Measurements from ENCODE around the gene GRM8.
A peak's percentile ranks its signal among the peaks of the same experiment; 100 is the strongest.

GRM8 gene

DNA sequence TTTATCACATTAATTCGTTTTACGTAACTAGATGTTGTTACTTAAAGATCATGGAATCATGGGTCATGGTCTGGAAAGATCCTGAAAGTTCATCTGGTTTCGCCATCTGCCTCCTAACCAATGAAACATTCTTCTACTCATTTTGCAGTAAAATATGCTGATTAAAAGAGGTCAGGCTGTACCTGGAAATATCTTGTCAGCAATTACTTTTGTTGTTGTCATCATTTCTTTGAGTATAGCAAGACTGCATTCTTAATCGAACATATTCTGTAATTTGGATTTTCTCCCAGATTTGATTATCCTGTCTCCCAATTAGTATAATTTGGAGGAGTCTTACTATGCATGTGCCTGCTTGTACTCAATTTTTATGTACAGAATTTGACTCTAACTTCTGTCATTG is 833.7 kb downstream of the GRM8 start:
- no peaks in the 10 kb centered on the region for H3K36me3 ChIP-seq (ENCODE audit: control insufficient read depth in 1 of 2, insufficient read depth in 2 of 2, low read length in 2 of 2)
- H3K4me3 ChIP-seq (ENCODE audit: low read depth in 1 of 2, low read length in 2 of 2) = no peak overlapping the region
- no peaks in the 10 kb centered on the region for H3K27me3 ChIP-seq (ENCODE audit: control insufficient read depth in 1 of 2, insufficient read depth in 2 of 2, low read length in 2 of 2)

DNA sequence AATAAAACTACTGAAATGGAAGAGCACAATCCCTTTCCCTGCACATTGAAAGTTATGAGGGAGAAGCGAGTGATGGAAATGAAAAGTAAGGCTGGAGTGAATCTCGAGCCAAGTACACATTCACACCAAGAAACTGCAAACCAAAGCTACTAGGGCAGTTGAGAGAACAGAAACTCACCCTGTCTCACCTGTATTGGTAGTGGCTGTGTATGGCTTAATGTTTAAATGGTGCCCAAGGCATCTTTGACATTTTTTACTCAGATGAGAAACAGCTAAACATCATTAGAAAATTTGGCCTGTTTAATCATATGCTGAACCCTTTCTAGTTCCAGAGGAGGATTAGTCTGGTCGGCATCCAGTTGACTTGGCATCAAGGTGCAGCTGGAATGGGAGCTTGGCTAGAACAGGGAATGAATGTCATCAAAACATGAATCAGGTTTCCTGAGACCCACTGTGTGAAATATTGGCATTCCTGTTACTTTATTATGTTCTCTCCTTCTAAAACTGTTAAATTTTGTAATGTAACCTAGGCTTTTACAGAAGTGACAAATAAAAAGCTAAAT is 840.8 kb downstream of the GRM8 start:
- no peaks in the 10 kb centered on the region for H3K36me3 ChIP-seq (ENCODE audit: control insufficient read depth in 1 of 2, insufficient read depth in 2 of 2, low read length in 2 of 2)
- H3K27ac ChIP-seq (ENCODE audit: low read depth, low read length) = no peak overlapping the region
- H3K9me3 ChIP-seq (ENCODE audit: control insufficient read depth in 1 of 2, low read length in 2 of 2) = peaks cover 4 to 5% of the 10 kb centered on the region in 2 donors
- no peaks in the 10 kb centered on the region for H3K27me3 ChIP-seq (ENCODE audit: control insufficient read depth in 1 of 2, insufficient read depth in 2 of 2, low read length in 2 of 2)
- H3K4me1 ChIP-seq (ENCODE audit: control insufficient read depth in 1 of 2, insufficient read depth in 2 of 2, low read length in 2 of 2) = no peaks in the 10 kb centered on the region
- H3K9ac ChIP-seq (ENCODE audit: low read depth in 1 of 2, low read length in 2 of 2) = no peak overlapping the region
- no peak overlapping the region for H3K4me3 ChIP-seq (ENCODE audit: low read depth in 1 of 2, low read length in 2 of 2)

More for the DNA sequence above, 833.7 kb downstream of the GRM8 start:
- Histone ChIP-seq H3K9ac (ENCODE audit: low read depth in 1 of 2, low read length in 2 of 2) (no peak overlapping the region), H3K9me3 (ENCODE audit: control insufficient read depth in 1 of 2, low read length in 2 of 2) (peaks cover 0 to 11% of the 10 kb centered on the region in 2 donors), H3K27ac (ENCODE audit: low read depth, low read length) (no peak overlapping the region), H3K4me1 (ENCODE audit: control insufficient read depth in 1 of 2, insufficient read depth in 2 of 2, low read length in 2 of 2) (no peaks in the 10 kb centered on the region)

DNA sequence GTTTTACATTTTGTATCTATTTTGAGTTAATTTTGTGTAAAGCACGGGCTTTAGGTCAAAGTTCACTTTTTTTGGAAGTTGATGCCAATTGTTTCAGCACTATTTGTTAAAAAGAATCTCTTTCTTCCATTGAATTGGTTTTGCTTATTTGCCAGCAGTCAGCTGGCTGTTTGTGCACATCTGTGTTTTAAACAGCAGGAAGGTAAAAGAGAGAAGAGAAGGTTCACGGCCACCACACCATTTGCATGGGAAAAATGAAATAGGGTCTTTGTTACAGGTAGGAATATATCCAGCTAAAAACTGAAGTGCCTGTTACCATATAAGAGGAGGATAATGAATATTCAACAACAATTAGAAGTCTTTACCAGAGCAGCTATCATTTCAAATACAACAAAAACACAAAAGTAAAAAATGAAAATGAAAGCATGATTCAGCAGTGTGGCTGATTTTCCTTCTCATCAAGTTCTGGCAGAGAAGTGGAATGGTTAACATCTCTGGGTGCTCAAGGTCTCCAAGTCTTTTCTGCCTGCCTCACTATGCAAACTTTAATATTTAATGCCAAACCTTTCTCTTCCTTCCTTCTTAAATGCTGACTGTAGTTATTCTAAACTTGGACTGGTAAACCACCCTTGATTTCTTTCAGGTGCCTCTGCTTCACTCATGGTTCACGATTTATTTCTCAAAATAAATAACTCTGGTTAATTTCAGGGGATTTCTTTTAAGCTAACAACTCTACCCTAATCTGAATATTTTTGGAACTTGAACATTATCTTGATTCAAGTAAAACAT is 841.5 kb downstream of the GRM8 start:
- peak overlapping the region in 1 of 2 donors; percentile 4 for H3K4me3 ChIP-seq (ENCODE audit: low read depth in 1 of 2, low read length in 2 of 2)
- H3K27me3 ChIP-seq (ENCODE audit: control insufficient read depth in 1 of 2, insufficient read depth in 2 of 2, low read length in 2 of 2) = no peaks in the 10 kb centered on the region

DNA sequence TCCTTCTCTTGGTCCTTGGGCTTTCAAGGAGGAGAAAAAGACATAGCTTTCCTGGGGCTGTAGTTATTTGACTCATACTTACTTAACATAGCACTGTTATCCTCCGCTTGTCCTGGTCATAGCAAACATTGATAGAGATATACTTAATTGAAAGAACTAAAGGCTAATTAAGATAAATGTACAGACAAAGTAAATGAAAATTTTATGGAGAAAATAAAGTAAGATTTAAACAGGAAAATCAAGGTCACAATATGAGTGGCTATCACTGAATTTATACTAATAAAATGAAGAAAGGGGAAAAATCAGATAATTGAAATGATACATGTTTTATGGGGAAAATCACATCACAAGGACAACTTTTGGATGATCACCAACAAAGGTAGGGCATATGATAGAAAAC is 849.7 kb downstream of the GRM8 start:
- Histone ChIP-seq H3K9me3 (ENCODE audit: control insufficient read depth in 1 of 2, low read length in 2 of 2) (no peaks in the 10 kb centered on the region), H3K36me3 (ENCODE audit: control insufficient read depth in 1 of 2, insufficient read depth in 2 of 2, low read length in 2 of 2) (no peaks in the 10 kb centered on the region), H3K27me3 (ENCODE audit: control insufficient read depth in 1 of 2, insufficient read depth in 2 of 2, low read length in 2 of 2) (no peaks in the 10 kb centered on the region), H3K4me1 (ENCODE audit: control insufficient read depth in 1 of 2, insufficient read depth in 2 of 2, low read length in 2 of 2) (no peaks in the 10 kb centered on the region), H3K4me3 (ENCODE audit: low read depth in 1 of 2, low read length in 2 of 2) (no peak overlapping the region), H3K27ac (ENCODE audit: low read depth, low read length) (no peak overlapping the region), H3K9ac (ENCODE audit: low read depth in 1 of 2, low read length in 2 of 2) (no peak overlapping the region)

More for the DNA sequence above, 841.5 kb downstream of the GRM8 start:
- Histone ChIP-seq H3K27ac (ENCODE audit: low read depth, low read length) (no peak overlapping the region), H3K4me1 (ENCODE audit: control insufficient read depth in 1 of 2, insufficient read depth in 2 of 2, low read length in 2 of 2) (no peaks in the 10 kb centered on the region), H3K9me3 (ENCODE audit: control insufficient read depth in 1 of 2, low read length in 2 of 2) (peaks cover 4 to 5% of the 10 kb centered on the region in 2 donors), H3K36me3 (ENCODE audit: control insufficient read depth in 1 of 2, insufficient read depth in 2 of 2, low read length in 2 of 2) (no peaks in the 10 kb centered on the region), H3K9ac (ENCODE audit: low read depth in 1 of 2, low read length in 2 of 2) (no peak overlapping the region)

DNA sequence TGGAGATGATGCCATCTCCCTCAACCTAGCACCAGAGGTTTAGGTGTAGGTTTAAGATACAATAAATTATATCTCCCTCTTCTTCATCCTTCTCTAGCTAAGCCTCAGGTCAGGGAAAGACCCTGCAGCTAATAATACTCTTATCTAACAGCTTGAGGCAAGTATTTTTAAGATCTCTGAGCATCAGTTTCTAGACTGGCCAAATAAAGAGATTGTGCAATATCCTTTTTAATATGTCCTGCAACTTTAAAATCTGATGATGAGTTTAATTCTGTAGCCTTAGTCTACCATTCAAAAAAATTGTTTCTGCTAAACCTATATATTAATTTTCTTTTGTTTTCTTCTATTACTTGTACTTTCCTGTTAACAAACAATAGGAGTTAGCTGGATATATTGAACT is 850.8 kb downstream of the GRM8 start:
- H3K9me3 ChIP-seq (ENCODE audit: control insufficient read depth in 1 of 2, low read length in 2 of 2) = no peaks in the 10 kb centered on the region
- no peak overlapping the region for H3K9ac ChIP-seq (ENCODE audit: low read depth in 1 of 2, low read length in 2 of 2)
- no peak overlapping the region for H3K27ac ChIP-seq (ENCODE audit: low read depth, low read length)
- H3K27me3 ChIP-seq (ENCODE audit: control insufficient read depth in 1 of 2, insufficient read depth in 2 of 2, low read length in 2 of 2) = no peaks in the 10 kb centered on the region
- no peaks in the 10 kb centered on the region for H3K4me1 ChIP-seq (ENCODE audit: control insufficient read depth in 1 of 2, insufficient read depth in 2 of 2, low read length in 2 of 2)
- H3K36me3 ChIP-seq (ENCODE audit: control insufficient read depth in 1 of 2, insufficient read depth in 2 of 2, low read length in 2 of 2) = no peaks in the 10 kb centered on the region
- no peak overlapping the region for H3K4me3 ChIP-seq (ENCODE audit: low read depth in 1 of 2, low read length in 2 of 2)

DNA sequence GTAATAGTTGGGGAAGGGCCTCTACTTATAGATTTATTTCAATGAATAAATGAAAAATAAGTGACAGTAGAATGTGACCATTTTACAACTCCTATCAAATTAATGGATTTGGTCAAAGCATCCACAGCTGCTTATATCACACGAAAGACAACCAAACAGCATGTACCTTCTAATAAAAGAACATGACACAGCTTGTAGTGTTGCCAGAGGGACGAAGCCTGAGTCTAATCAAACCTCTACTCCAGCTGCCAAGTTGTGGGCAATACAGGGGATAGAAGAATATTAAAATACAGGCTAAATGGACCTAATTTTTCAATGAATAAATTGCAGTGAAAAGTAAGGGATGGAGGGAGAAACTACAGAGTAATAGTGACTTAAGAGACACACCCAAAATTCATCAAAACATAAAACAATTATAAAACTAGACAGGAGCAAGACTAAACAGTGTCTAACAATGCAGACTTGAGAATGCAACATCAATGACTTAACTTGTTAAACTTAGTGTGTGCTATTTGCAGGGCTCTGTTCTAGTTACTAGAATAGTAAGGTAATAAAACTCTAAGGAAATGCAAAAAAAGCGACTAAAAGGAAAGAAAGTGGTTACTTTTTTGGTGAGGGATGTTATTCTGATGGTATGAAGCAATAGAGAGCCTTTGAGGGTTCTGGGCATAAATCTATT is 853.8 kb downstream of the GRM8 start:
- H3K27me3 ChIP-seq (ENCODE audit: control insufficient read depth in 1 of 2, insufficient read depth in 2 of 2, low read length in 2 of 2) = no peaks in the 10 kb centered on the region
- H3K9me3 ChIP-seq (ENCODE audit: control insufficient read depth in 1 of 2, low read length in 2 of 2) = no peaks in the 10 kb centered on the region
- H3K36me3 ChIP-seq (ENCODE audit: control insufficient read depth in 1 of 2, insufficient read depth in 2 of 2, low read length in 2 of 2) = no peaks in the 10 kb centered on the region
- H3K9ac ChIP-seq (ENCODE audit: low read depth in 1 of 2, low read length in 2 of 2) = no peak overlapping the region
- no peak overlapping the region for H3K27ac ChIP-seq (ENCODE audit: low read depth, low read length)
- no peaks in the 10 kb centered on the region for H3K4me1 ChIP-seq (ENCODE audit: control insufficient read depth in 1 of 2, insufficient read depth in 2 of 2, low read length in 2 of 2)
- no peak overlapping the region for H3K4me3 ChIP-seq (ENCODE audit: low read depth in 1 of 2, low read length in 2 of 2)

DNA sequence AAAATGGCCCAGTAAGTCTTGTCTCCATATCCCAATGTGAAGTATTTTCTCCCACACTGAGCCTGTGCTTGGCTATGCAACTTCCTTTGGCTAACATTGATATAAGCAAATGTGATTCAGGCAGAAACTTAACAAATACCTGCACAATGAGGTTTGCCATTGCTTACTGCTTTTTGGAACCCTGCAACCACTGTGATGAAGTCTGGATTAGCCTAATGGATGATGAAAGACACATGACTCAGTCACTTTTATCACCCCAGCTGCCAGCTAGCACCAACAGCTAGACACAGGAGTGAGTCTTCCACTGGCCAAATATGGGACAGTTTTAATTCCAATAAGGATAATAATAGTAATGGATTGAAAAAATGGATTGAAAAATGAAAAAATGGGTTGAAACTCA is 854.5 kb downstream of the GRM8 start:
- H3K27me3 ChIP-seq (ENCODE audit: control insufficient read depth in 1 of 2, insufficient read depth in 2 of 2, low read length in 2 of 2) = no peaks in the 10 kb centered on the region
- H3K36me3 ChIP-seq (ENCODE audit: control insufficient read depth in 1 of 2, insufficient read depth in 2 of 2, low read length in 2 of 2) = no peaks in the 10 kb centered on the region
- no peak overlapping the region for H3K4me3 ChIP-seq (ENCODE audit: low read depth in 1 of 2, low read length in 2 of 2)
- H3K27ac ChIP-seq (ENCODE audit: low read depth, low read length) = no peak overlapping the region
- H3K9me3 ChIP-seq (ENCODE audit: control insufficient read depth in 1 of 2, low read length in 2 of 2) = no peaks in the 10 kb centered on the region
- no peaks in the 10 kb centered on the region for H3K4me1 ChIP-seq (ENCODE audit: control insufficient read depth in 1 of 2, insufficient read depth in 2 of 2, low read length in 2 of 2)
- H3K9ac ChIP-seq (ENCODE audit: low read depth in 1 of 2, low read length in 2 of 2) = no peak overlapping the region

DNA sequence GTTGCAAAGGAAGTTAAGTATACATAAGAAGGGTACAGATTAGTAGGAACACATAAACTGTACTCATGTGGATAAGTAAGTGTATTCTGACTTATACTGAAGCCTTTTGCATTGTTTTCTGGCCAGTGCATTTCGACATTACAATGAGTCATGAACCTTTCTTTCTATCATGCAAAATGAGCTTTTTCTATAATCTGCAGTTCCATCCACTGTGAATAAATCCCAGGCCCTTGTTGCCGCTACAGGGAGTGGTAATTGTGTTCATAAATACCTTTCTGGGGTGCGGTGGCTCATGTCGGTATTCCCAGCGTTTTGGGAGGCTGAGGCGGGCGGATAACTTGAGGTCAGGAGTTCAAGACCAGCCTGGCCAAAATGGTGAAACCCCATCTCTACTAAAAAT is 858.3 kb downstream of the GRM8 start:
- no peak overlapping the region for H3K4me3 ChIP-seq (ENCODE audit: low read depth in 1 of 2, low read length in 2 of 2)
- no peaks in the 10 kb centered on the region for H3K36me3 ChIP-seq (ENCODE audit: control insufficient read depth in 1 of 2, insufficient read depth in 2 of 2, low read length in 2 of 2)
- no peak overlapping the region for H3K9ac ChIP-seq (ENCODE audit: low read depth in 1 of 2, low read length in 2 of 2)
- no peaks in the 10 kb centered on the region for H3K9me3 ChIP-seq (ENCODE audit: control insufficient read depth in 1 of 2, low read length in 2 of 2)
- no peaks in the 10 kb centered on the region for H3K27me3 ChIP-seq (ENCODE audit: control insufficient read depth in 1 of 2, insufficient read depth in 2 of 2, low read length in 2 of 2)
- H3K27ac ChIP-seq (ENCODE audit: low read depth, low read length) = no peak overlapping the region
- H3K4me1 ChIP-seq (ENCODE audit: control insufficient read depth in 1 of 2, insufficient read depth in 2 of 2, low read length in 2 of 2) = no peaks in the 10 kb centered on the region

Measured in duodenal mucosa (tissue), 2 donors.